Cardiac muscle cell (in vitro differentiated cells and primary cell): ENCODE measurements around the gene EIF6. TPM values are rescaled to one million over a fixed set of nuclear protein-coding genes. Genes with fewer than 3 reads are reported as not detected.

Experiments used
- DNase-seq, 2 donors: peaks; one replicate each; pipeline versions ENCODE4 v3.0.0 to v3.0.0-alpha.2; 2010 to 2017; ENCODE audit warnings: low read depth in 1 of 2, low spot score in 1 of 2
- H3K27ac ChIP-seq: fragments of 200-600 bp; sonication (generic); 2 replicates; pipeline ENCODE4 v1.5.1; 2016
- H3K27me3 ChIP-seq: fragments of 200-600 bp; sonication (generic); 2 replicates; pipeline ENCODE4 v1.6.0; 2016; ENCODE audit warnings: control low read depth
- H3K36me3 ChIP-seq: fragments of 200-600 bp; sonication (generic); 2 replicates; pipeline ENCODE4 v1.5.1; 2016; ENCODE audit warnings: control low read depth
- H3K4me1 ChIP-seq: fragments of 200-600 bp; sonication (generic); 2 replicates; pipeline ENCODE4 v1.8.1; 2017; ENCODE audit warnings: low read depth, mild to moderate bottlenecking, mixed run types
- H3K4me3 ChIP-seq: fragments of 200-600 bp; sonication (generic); 2 replicates; pipeline ENCODE4 v1.5.1; 2016; ENCODE audit warnings: mild to moderate bottlenecking
- H3K9me3 ChIP-seq: fragments of 200-600 bp; sonication (generic); 2 replicates; pipeline ENCODE4 v1.5.1; 2017; ENCODE audit warnings: low read depth, mild to moderate bottlenecking, control low read depth
- polyA plus RNA-seq: library from polyadenylated mRNA; unstranded; fragments of >200 nt; fragmentation: Nextera tagmentation; extraction: Ambion mirVana; gene quantifications from 2 replicates; pipeline ENCODE4 v1.2.1, GENCODE V29; 2016
- total RNA-seq: library from RNA; depleted of rRNA; stranded (reverse); fragments of >200 nt; gene quantifications from 2 replicates; pipeline ENCODE4 v1.2.3, GENCODE V29; 2016
- TF ChIP-seq, protein P1 (sequence below): IDR thresholded peaks from 2 replicates; pipeline ENCODE4 v1.5.1; 2012; ENCODE audit warnings: low read depth, mild to moderate bottlenecking, low read length

The EIF6 gene
- total and polyA plus RNA-seq, 2 experiments from 2014 or later, result 80.4 to 203 TPM

DNA sequence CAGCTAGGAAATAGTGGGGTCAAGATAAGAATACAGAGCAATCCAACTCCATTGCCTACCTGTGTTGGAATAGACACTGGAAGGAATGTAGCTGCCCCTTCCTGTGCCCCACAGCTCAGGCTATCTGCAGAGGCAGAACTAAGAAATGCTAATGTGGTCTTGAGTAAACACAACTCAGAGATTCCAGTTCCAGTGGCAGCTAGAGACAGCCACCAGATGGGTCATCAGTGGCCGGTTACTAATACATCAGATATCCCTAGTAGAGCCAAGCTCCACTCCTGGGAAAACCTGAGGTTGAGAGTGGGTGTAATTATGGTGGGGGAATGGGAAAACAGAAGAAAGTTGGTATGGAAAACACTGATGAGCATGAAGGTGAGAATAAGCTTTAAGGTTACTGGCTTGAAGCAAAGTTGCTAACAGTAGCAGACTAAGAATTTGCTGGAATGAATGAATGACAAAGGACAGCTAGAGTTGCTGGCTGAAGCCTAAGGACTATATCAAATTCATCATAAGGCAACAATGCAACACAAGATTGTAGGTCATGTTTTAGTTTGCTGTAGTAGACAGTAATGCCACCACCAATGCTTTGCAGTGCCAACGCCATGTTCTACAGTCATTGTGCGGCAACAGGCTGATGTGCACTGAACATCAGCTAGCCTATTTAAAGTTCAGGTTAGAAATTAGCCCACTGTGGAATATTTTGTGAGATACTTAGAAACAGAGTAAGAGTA is 36.0 kb upstream of the EIF6 start:
- H3K4me3 ChIP-seq, result no peak overlapping the region
- no peak for DNase-seq
- H3K27me3 ChIP-seq, result no peaks in the 10 kb centered on the region
- H3K4me1 ChIP-seq, result no peaks in the 10 kb centered on the region
- H3K9me3 ChIP-seq, result no peaks in the 10 kb centered on the region
- peak overlapping the region; percentile 37 for H3K27ac ChIP-seq
- TF ChIP-seq, protein P1, sequence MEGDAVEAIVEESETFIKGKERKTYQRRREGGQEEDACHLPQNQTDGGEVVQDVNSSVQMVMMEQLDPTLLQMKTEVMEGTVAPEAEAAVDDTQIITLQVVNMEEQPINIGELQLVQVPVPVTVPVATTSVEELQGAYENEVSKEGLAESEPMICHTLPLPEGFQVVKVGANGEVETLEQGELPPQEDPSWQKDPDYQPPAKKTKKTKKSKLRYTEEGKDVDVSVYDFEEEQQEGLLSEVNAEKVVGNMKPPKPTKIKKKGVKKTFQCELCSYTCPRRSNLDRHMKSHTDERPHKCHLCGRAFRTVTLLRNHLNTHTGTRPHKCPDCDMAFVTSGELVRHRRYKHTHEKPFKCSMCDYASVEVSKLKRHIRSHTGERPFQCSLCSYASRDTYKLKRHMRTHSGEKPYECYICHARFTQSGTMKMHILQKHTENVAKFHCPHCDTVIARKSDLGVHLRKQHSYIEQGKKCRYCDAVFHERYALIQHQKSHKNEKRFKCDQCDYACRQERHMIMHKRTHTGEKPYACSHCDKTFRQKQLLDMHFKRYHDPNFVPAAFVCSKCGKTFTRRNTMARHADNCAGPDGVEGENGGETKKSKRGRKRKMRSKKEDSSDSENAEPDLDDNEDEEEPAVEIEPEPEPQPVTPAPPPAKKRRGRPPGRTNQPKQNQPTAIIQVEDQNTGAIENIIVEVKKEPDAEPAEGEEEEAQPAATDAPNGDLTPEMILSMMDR, result no peak
- H3K36me3 ChIP-seq, result no peaks in the 10 kb centered on the region

DNA sequence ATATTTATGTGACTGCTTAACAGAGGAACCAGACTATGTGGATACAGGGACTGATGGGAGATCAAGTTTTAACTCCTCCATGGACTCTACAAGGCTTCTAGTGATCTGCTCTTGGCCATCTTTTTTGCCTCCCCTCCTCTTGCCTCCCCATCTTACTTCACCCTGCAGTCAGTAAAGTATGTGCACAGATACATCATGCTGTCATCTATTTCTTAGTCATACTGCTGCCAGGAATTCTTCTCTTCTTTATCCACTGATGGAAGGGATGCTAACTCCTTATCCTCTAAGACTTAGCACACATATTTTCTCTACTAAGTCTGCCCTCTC is 35.3 kb upstream of the EIF6 start:
- Histone ChIP-seq H3K4me1 (no peaks in the 10 kb centered on the region), H3K9me3 (no peaks in the 10 kb centered on the region), H3K27ac (peak overlapping the region; percentile 37), H3K36me3 (no peaks in the 10 kb centered on the region), H3K4me3 (no peak overlapping the region), H3K27me3 (no peaks in the 10 kb centered on the region)
- TF ChIP-seq, protein P1, result no peak
- DNase-seq, result no peak

DNA sequence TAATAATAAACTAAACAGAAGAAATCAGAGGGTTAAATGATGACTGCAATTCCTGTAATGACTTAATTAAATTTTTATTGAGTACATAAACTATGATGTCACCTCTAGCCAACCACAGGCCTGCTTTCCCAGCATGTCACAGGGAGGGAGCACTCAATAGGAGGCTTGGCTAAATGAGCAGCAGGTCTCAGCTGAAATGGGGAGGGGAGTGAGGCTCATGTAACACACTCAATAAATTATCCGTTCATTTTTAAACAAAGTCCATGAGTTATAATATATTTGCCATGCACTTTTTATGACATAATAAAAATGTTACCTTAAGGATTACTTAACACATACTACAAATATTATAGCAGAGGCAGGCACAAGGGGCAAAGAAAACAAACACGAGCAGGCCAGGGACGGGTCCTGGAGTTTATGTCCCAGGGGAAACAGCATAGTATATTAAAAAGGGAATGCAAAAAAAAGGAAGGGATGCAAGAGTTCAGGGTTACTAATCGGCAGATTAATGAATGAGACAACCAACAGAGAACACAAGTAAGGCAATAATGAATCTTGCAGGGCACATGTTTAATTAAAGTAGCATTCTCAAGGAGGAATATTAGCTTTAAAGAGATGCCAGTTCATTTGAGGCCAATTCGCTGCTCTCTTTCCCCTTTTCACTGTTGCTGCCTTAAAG is 34.8 kb upstream of the EIF6 start:
- no peak overlapping the region for H3K4me3 ChIP-seq

DNA sequence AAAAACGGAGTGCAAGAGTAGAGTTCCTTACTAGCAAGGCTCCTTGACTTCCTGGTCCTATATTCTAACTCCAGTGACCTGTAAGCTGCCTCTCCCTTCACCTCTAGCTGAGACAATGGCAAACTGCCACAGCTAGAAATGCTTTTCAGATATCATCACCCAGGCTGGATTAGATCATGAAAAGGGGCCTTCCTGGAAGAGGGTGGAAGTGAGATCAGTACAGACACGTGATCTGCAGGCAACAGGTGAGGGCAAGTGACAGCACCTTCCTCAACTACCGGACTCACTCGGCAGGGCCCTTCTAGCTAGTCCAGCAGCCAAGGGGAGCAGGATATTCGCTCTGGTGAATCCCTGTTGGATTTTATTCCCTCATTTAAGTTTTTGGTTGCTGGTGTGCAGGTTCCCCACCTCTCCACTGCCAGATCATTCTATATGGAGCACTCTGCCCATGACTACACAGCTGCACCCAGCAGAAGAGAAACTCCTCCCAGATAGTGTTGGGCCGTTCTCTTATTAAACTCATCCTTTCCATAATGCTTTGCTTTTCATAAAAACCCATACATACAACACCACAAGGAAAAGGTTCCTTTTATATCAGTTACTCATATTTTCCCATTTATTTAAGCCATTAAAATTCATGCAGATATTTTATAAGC is 34.1 kb upstream of the EIF6 start:
- Histone ChIP-seq H3K36me3 (no peaks in the 10 kb centered on the region), H3K4me1 (no peaks in the 10 kb centered on the region), H3K4me3 (no peak overlapping the region), H3K27ac (no peak overlapping the region), H3K9me3 (no peaks in the 10 kb centered on the region), H3K27me3 (no peaks in the 10 kb centered on the region)
- DNase-seq, result peak in 1 of 2 donors; percentile 49
- TF ChIP-seq, protein P1, result no peak

More for the DNA sequence above, 34.8 kb upstream of the EIF6 start:
- no peaks in the 10 kb centered on the region for H3K4me1 ChIP-seq
- no peak overlapping the region for H3K27ac ChIP-seq
- no peaks in the 10 kb centered on the region for H3K9me3 ChIP-seq
- H3K36me3 ChIP-seq, result no peaks in the 10 kb centered on the region
- no peaks in the 10 kb centered on the region for H3K27me3 ChIP-seq
- TF ChIP-seq, protein P1, result no peak
- DNase-seq, result no peak

DNA sequence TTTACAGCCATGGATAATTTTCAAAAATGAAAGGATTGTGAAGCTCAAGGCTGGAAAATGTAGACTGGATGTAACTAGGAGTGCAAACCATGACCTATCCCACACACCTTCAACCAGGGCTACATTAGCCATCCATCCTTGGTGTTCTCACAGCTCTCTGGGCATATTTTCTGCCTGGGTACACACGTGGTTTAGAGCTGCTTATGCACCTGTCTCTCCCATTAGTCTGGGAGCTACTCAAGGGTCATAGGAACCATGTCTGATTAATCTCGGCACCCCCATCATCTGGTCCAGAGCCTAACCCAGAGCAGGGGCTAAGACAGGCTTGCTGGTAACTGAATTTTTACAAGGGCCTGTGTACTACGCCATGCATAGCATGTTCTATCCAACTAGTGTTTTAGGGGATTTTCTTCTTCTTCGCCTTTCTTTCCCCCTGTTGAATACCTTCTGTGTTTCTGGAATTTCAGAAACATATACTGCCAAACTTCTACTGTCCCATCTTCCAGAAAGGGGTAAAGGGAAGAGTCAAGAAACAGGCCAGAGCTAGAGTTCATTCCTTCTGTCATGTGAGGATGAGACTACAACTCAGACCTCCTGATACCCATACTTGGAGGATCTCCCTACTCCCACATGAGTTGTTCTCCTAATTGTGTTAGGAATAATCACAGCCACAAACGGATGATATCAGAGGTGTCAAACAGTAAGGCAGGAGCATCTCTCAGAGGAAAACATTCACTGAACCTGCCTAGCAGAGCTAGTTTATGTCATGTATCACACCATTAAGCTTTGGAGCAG is 33.0 kb upstream of the EIF6 start:
- Histone ChIP-seq H3K27me3 (no peaks in the 10 kb centered on the region), H3K9me3 (no peaks in the 10 kb centered on the region), H3K4me3 (no peak overlapping the region), H3K27ac (no peak overlapping the region), H3K4me1 (no peaks in the 10 kb centered on the region), H3K36me3 (peaks cover 2% of the 10 kb centered on the region)
- TF ChIP-seq, protein P1, result no peak
- DNase-seq, result no peak
